Transverse colon (tissue), 4 donors: Measurements from ENCODE around the gene HDDC3.

Experiments used
- POLR2A ChIP-seq: fragments of 450-650 bp; IDR thresholded peaks from one replicate; pipeline ENCODE4 v1.6.1; 2016; ENCODE audit warnings: antibody characterized with exemption, mild to moderate bottlenecking, moderate library complexity
- POLR2AphosphoS5 ChIP-seq, 3 donors: sonication (generic); formaldehyde crosslinking; IDR thresholded peaks; one replicate each; pipeline ENCODE4 v1.6.1; 2016; ENCODE audit warnings: antibody characterized with exemption in 3 of 3
- TF ChIP-seq, protein P1 (sequence below), 5 experiments: fragments of 200-600 bp in 3 of 5; fragments of 450-650 bp in 2 of 5; sonication (generic) in 3 of 5; IDR thresholded peaks; 1 replicate in 2 of 5; 2 replicates in 3 of 5; pipeline ENCODE4 v1.5.1; 2016 to 2017; ENCODE audit warnings: antibody characterized with exemption in 5 of 5, inconsistent platforms in 3 of 5, mild to moderate bottlenecking in 2 of 5, moderate library complexity in 1 of 5

DNA sequence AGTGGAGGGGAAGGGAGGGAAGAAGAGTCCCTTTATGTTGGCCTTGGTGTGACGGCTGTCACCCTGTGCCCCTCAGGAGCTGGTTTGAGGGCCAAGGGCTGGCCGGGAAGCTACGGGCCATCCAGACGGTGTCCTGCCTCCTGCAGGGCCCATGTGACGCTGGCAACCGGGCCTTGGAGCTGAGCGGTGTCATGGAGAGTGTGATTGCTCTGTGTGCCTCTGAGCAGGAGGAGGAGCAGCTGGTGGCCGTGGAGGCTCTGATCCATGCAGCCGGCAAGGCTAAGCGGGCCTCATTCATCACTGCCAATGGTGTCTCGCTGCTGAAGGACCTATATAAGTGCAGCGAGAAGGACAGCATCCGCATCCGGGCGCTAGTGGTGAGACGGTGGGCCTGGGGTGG, 14.2 kb upstream of the HDDC3 start:
- no peak for TF ChIP-seq POLR2A
- TF ChIP-seq, protein P1, sequence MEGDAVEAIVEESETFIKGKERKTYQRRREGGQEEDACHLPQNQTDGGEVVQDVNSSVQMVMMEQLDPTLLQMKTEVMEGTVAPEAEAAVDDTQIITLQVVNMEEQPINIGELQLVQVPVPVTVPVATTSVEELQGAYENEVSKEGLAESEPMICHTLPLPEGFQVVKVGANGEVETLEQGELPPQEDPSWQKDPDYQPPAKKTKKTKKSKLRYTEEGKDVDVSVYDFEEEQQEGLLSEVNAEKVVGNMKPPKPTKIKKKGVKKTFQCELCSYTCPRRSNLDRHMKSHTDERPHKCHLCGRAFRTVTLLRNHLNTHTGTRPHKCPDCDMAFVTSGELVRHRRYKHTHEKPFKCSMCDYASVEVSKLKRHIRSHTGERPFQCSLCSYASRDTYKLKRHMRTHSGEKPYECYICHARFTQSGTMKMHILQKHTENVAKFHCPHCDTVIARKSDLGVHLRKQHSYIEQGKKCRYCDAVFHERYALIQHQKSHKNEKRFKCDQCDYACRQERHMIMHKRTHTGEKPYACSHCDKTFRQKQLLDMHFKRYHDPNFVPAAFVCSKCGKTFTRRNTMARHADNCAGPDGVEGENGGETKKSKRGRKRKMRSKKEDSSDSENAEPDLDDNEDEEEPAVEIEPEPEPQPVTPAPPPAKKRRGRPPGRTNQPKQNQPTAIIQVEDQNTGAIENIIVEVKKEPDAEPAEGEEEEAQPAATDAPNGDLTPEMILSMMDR (IDR thresholded peaks at IDR 0.05): no peak
- no peak for TF ChIP-seq POLR2AphosphoS5 (IDR thresholded peaks at IDR 0.05)
